Hippocampal formation (tissue), 2 donors: ENCODE results near the gene IL10.

Experiments used
- DNase-seq, 2 donors: peaks; one replicate each; lab custom pipeline; 2025; lab: John Stamatoyannopoulos, UW

The IL10 gene

DNA sequence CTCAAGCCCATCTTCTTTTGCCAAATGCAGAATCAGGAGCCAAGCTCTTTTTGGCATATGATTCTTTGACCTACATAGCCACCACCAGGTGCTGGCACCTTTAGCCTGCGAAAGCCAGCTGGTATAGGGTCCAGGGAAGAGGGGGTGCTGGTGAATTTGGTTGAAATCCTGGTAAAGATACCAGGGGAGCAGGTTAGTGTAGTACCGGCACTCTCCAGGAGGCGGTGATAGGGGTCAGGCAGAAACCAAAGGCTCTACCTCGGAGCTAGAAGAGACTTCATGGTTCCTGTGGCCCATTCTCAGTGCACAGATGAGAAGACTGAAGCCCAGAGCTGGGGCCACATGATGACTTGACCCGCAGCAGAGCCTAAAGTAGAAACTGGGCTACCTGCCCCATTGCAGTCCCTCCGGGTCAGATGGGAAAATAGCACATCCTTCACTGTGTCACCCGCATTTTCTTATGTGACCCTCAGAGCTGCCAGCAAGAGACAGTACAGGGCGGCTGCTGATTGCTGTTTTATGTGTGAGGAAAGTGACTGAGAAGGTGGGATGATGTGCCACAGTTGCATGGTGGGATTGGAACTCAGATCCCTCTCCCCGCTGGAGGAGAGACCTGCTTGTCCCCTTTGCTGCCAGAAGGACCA lies 37.7 kb downstream of the IL10 start:
- no peak for DNase-seq

DNA sequence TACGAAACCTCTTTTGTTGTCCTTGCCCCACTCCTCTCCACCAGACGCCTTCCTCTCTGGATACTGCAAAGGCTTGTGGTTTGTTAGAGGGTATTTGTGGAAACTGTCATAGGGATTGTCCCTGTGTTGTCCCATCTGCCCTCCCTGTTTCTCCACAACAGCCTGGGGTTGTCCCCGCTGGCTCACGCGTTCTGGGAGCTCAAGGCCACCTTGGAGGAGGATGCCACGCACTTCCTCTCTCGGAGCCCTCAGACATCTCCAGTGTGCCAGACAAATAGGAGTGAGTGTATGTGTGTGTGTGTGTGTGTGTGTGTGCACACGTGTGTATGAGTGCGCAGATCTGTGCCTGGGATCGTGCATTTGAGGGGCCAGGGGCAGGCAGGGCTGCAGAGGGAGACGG lies 39.3 kb downstream of the IL10 start:
- no peak for DNase-seq

DNA sequence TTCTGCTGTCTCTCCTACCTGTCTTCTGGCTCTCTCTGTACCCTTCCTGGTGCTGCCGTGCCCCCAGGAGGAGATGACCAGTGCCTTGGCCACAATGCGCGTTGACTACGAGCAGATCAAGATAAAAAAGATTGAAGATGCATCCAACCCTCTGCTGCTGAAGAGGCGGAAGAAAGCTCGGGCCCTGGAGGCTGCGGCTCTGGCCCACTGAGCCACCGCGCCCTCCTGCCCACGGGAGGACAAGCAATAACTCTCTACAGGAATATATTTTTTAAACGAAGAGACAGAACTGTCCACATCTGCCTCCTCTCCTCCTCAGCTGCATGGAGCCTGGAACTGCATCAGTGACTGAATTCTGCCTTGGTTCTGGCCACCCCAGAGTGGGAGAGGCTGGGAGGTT lies 39.8 kb downstream of the IL10 start:
- DNase-seq: no peak

DNA sequence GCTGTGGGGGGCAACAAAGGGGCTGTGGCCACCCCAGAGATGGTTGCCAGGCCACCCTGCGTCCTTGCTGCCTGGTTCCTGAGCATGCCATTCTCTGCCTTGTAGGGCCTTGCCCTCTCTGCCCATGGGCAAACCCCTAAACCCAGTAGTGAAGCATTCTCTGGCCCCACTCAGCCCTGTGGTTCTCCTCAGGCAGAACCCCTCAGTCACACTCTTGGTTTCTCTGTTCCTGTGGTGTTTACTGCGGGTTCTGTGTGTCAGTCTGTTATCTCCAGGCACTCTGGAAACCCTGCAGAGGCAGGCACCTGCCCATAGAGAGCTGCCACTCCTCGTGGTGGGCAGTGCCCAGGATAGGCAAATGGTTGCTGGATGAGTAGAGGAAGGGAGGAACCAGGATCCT lies 42.8 kb downstream of the IL10 start:
- no peak for DNase-seq

DNA sequence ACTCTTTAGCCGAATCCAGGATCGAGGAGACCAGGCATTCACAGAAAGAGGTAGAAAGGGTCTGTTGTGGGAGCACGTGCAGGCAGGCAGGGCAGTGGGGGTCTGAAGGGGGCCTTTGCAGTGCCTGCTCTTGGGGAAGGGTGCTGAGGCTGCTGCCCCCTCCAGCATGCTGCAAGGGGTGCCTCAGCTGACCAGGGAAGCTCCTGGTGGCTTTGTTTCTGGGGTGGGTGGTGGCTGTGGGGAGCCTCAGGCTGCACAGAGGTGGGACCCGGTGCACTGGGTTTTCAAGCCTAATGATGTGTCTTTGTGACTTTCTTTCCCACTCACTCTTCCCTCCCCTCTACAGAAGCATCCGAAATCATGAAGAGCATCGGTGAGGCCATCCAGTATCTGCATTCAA lies 43.2 kb downstream of the IL10 start:
- no peak for DNase-seq

DNA sequence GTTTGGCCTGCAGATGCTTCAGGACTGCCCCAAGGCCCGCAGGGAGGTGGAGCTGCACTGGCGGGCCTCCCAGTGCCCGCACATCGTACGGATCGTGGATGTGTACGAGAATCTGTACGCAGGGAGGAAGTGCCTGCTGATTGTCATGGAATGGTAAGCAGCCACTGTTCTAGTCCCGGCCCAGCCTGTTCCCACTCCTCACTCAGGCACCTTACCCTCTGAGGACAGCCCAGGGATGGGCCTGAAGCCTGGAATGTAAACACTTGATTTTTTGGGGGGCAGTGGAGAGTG lies 43.7 kb downstream of the IL10 start:
- no peak for DNase-seq

DNA sequence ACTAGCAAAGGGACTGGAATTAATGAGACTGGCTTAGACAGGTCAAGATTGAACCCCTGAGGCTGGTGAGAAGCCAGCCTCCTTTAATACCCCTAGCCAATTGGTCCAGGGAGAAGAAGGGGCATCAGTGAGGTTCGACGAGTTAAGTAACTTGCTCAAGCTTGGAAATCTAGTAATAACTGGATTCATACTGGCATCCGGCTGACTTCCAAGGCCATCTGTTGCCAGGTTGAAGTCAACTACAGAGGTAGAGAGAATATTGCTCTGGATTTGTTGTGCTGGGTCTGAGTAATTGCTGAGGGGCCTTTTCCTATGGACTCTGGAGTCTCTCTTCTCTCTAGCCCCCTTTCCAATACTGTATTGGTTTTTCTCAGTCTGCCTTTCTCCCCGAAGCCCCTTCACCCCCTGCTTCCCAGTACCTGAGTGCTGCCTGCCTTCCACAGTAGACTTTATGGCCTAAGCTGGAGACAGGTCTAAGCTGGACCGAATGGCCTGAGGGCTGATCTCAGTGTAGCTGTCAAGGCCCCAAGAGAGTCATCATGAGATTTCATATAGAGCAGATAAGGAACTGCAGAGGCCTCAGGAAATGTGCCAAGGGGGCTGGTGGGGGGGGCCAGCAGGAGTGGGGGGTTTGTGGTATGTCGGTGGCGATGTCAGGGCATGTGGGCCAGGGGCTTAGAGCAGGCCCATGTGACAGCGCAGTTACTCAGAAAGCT lies 44.2 kb downstream of the IL10 start:
- DNase-seq: no peak

DNA sequence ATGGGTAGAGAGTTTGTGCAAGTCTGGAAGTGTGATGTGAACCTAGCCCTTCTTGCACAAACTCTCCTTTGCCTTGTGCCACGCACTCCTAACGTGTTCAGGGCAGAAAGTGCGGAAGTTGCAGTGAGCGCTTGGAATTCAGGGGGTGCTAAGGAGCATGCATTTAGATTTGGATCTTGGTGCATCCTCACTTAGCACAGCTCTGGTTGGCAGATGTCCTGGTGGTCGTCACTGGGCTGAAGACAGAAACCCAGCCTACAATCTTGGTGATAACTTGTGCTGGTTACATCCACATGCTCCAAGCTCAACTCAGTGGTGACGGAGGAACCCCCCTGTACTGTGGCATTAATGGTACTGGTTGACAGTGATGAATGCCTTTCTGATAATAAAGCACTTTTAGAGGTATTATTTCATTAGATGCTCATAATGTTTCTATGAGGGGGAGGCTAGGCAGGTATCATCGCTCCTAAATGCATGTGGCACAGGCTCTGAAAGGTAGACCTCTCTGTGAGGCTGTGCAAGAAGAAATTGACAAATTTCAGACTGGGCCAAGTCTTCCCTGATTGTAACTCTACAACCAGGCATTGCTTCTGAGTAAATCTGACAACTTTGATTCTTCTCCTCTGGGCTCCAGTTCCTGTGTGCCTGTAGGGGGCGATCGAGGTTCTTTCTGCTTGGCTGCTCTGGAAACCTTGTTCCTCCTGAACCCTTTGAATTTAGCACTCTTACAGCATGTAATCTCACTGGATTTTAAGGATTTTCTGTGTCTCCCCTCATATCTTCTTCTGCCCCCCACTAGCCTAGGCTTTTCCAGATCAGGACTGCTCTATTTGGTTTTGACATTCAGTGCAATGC lies 47.0 kb downstream of the IL10 start:
- no peak for DNase-seq

DNA sequence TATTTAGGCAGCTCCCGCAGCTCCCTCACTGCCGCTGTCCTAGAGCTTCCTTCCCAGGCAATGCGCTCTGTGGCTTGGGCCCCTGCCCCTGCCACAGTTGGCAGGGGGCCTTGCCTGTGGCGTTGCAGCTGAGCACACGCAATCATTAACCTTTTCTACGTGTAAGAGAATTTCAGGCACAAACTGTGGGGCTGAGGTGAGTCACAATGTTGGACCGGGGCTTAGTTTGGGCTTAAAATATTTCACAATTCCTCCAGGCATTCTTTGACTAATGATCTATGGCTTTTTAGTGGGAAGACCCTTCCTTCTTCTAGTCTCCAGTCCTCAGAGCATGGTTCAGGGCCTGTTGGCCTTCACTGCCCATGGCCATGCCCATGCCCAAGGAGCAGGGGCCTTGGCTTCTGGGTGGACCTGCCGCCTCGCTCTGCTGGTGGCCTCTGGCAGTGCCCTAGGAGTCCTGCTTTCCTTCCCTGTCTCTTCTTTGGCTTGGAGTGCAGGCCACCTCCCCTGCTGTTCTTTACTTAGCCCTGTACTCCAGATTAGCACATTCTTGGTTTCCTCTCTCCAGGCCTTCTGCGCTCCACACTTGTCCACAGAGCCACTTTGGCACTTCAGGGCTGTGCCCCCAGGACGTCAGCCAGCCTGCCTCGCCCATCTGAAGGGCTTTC lies 48.4 kb downstream of the IL10 start:
- DNase-seq: no peak

DNA sequence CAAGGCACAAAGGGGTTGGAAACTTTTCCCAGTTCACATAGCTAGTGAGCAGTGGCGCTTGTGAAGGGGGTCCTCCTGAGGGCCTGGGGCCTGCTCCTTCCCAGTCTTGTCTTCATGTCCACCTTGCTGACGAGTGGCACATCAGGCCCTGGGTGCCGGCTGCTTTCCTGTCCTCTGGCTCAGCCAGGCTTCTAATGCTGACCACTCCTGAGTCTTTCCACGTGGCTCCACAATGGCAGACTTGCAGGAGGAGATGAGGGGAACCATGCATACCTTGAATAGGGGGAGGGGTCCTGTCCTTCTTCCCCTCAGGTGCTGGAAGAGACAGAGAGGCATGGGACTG lies 48.9 kb downstream of the IL10 start:
- no peak for DNase-seq

DNA sequence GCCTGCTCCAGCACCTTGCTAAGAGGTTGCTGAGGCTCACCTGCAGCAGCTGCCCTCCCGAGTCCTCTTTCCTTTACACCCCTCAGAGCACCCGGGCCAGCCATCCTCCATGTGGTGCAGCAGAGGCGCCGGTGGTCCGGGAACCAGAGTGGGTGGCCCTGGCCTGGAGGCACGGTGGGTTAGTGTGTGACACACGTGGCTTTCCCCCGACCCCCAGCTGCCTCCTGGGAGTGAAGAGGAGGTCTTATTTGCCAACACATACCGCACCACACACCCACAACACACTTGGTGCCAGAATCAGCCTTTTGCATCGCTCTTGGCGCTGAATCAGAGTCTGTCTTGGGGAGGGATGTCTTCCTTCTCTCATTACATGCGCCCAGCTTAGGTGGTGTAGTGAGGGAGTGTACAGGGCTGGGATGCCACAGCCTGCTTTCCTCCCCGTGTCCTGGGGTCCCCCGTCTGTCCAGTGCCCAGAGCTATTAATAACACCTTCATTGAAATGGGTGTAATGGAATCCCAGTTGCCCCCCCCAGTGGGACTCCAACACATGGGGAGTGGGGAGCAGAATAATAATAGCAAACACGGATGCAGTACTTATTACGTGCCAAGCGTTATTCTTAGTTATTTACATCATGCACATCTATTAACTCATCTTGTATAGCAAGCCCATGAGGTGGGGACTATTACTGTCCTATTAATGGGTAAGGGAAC lies 49.4 kb downstream of the IL10 start:
- no peak for DNase-seq

DNA sequence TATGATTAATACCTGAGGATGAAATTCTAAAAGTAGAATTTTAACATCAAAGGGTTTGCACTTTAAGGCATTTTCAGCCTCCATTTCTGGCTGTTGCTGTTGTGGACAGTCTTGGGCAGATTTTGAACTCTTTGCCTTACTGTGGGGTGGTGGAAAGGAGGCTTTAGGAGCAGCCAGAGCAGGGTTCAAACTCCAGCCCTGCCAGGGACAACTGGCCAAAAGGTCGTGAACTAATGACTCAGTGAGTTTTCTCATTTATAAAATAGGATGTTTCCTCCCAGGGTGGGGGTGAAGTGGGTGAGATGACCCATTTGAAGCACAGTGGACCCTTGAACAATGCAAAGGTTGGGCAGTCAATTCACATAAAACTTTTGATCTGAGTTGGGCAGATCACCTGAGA lies 50.8 kb downstream of the IL10 start:
- no peak for DNase-seq

DNA sequence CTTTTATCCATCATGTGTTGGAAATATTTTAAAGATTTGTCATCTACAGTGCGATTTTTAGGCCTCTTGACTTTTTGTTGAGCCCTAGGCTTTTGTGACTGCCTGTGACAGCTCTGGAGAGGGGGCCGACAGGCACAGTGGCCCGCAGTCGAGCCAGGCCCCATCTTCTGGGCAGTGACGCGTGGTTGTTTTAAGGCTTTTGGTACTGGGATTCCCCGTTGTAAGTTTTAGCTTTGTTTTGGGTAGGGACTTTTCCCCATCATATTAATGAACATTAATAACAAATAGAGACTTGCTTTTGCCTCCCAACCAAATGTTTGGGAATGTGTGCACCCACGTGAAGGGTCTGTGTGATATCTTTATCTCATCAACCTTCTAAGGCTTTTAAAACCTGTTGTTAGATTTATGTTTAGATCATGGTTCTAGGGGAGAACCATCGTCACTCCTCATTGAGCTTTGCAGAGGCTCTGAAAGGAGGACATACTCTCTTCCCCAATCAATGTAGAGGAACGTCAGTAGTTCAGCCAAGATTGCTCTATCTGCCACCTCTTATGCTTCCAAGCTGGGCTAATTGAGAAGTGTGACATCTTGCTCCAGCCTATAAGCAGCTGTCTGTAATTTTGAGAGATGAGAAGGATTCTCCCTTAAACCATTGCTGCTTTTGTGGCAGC lies 53.0 kb downstream of the IL10 start:
- no peak for DNase-seq

DNA sequence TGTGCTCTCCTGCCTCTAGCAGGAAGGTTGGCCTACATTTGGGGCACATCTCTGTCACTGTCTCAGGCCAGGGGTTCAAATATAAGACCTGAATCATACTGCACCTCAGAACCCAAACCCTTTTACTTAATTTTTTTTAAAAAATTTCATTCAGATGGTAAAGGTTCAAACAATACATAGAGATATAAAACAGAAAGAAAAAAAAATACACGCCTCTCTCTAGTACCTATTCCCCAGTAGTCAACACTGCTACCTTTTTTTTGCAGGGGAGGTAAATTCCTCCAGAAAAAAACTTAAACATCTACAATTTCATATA lies 54.7 kb downstream of the IL10 start:
- no peak for DNase-seq
